ENCODE data around the gene DMWD. TPM values are rescaled to one million over a fixed set of nuclear protein-coding genes. Genes with fewer than 3 reads are reported as not detected.

DMWD gene
- total RNA-seq, 2 donors from 2014 or later, result 29.1 to 43.6 TPM

DNA sequence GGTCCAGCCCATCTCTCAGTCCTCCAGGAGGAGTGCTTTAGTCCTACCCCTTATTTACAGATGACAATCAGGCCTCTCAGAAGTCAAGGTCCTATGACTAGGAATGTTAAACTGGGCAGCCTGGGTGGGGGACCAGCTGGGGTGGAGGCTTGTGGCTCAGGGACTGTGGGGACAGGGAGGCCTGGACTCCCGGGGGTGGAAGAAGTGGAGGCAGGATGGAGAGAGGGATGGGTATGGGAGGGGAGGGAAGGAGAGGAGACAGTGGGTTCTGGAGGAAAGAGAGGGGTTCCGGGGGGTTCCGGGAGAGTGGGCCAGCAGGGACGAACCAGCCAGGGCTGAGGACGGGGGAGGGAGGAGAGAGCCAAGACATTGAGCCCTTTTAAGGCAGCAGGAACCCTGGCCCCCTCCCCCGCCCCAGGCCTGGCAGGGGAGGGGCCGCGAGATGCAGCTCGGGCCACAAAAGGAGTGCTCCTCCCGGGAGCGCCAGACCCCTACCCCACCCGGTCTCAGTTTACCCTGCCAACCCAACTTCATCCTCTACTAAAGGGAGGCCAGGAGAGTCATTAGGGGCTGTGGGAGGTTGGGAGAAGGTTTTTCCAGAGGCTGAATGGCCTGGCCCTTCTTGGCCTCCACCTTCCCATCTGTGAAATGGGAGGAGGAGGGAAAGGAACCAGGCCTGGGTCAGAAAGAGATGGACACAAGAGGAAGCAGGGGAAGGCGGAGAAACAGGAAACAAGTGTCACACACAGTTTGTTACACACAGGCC is 12.0 kb downstream of the DMWD start:
- Histone ChIP-seq H3K9ac (ENCODE audit: low read depth in 2 of 2, low read length in 2 of 2) (peak overlapping the region; percentile 38 to 53), H3K9me3 (no peaks in the 10 kb centered on the region), H3K36me3 (no peaks in the 10 kb centered on the region), H3K4me3 (peak overlapping the region; percentile 18), H3K27ac (no peak overlapping the region), H3K4me1 (no peaks in the 10 kb centered on the region), H3K27me3 (no peaks in the 10 kb centered on the region)
- intact Hi-C loops (cut with DNase I), result no loop called here
- DNase-seq, result no peak
- TF ChIP-seq, protein P1, sequence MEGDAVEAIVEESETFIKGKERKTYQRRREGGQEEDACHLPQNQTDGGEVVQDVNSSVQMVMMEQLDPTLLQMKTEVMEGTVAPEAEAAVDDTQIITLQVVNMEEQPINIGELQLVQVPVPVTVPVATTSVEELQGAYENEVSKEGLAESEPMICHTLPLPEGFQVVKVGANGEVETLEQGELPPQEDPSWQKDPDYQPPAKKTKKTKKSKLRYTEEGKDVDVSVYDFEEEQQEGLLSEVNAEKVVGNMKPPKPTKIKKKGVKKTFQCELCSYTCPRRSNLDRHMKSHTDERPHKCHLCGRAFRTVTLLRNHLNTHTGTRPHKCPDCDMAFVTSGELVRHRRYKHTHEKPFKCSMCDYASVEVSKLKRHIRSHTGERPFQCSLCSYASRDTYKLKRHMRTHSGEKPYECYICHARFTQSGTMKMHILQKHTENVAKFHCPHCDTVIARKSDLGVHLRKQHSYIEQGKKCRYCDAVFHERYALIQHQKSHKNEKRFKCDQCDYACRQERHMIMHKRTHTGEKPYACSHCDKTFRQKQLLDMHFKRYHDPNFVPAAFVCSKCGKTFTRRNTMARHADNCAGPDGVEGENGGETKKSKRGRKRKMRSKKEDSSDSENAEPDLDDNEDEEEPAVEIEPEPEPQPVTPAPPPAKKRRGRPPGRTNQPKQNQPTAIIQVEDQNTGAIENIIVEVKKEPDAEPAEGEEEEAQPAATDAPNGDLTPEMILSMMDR (IDR thresholded peaks at IDR 0.05), result no peak

DNA sequence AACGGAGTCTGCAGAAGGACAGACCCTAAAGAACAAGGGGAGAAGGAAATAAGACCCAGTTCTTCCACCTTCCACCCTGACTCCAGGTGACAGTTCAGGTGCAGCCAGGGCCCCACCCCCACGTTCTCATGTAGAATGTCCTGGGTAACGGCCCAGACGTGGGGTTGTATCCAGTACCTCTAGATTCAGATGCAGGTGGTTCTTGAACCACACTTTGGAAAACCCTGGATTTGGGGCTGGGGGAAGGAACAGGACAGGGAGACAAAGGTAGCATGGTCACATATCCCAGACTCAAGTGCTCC is 12.5 kb downstream of the DMWD start:
- Histone ChIP-seq H3K4me3 (no peak overlapping the region), H3K27me3 (no peaks in the 10 kb centered on the region), H3K9ac (ENCODE audit: low read depth in 2 of 2, low read length in 2 of 2) (peak overlapping the region in 1 of 2 donors; percentile 16), H3K36me3 (no peaks in the 10 kb centered on the region), H3K9me3 (no peaks in the 10 kb centered on the region), H3K27ac (no peak overlapping the region), H3K4me1 (no peaks in the 10 kb centered on the region)
- intact Hi-C loops (cut with DNase I), result no loop called here
- TF ChIP-seq, protein P1 (IDR thresholded peaks at IDR 0.05), result no peak
- no peak for DNase-seq

DNA sequence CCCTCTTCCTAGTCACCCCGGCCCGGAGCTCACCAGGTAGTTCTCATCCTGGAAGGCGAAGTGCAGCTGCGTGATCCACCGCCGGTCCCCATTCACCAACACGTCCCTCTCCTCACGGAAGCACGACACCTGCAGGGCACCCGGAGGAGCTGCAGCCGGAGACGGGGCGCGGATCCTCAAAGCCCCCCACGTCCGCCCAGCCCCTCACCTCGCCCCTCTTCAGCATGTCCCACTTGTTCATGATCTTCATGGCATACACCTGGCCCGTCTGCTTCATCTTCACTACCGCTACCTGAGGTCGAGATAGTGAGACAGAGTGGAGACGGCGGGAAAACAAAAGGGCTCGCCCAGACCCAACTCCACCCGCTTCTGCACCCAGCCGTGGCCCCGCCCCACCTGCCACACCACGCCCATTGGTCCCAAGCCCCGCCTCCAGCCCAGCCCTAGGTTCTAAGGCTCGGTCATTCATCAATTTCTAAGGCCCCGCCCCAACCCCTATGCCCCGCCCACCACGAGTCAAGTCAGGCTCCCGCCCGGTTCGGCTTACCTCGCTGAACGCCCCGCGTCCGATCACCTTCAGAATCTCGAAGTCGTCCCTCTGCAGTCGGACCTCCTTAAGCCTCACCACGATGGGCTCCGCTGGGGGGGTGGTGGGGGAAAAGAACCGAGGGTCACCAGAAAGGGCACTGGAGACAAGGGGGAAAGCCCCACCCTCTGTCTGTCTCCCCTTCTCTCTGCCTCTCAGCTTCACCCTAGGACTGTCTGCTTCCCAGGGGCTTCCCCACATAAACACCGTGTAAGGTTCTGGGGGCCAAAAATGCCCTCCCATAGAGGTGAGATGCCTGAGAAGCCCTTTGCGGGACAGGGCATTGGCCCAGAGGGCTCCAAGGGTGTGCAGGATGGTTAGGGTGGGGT is 13.2 kb downstream of the DMWD start:
- peak overlapping the region; percentile 27 for H3K4me3 ChIP-seq
- H3K9ac ChIP-seq (ENCODE audit: low read depth in 2 of 2, low read length in 2 of 2), result peak overlapping the region; percentile 37 to 58
- H3K36me3 ChIP-seq, result no peaks in the 10 kb centered on the region
- H3K4me1 ChIP-seq, result no peaks in the 10 kb centered on the region
- H3K9me3 ChIP-seq, result no peaks in the 10 kb centered on the region
- H3K27me3 ChIP-seq, result no peaks in the 10 kb centered on the region
- H3K27ac ChIP-seq, result no peak overlapping the region
- TF ChIP-seq, protein P1 (IDR thresholded peaks at IDR 0.05), result peak; percentile 77
- intact Hi-C loops (cut with DNase I), result no loop called here
- DNase-seq, result peak; percentile 98

DNA sequence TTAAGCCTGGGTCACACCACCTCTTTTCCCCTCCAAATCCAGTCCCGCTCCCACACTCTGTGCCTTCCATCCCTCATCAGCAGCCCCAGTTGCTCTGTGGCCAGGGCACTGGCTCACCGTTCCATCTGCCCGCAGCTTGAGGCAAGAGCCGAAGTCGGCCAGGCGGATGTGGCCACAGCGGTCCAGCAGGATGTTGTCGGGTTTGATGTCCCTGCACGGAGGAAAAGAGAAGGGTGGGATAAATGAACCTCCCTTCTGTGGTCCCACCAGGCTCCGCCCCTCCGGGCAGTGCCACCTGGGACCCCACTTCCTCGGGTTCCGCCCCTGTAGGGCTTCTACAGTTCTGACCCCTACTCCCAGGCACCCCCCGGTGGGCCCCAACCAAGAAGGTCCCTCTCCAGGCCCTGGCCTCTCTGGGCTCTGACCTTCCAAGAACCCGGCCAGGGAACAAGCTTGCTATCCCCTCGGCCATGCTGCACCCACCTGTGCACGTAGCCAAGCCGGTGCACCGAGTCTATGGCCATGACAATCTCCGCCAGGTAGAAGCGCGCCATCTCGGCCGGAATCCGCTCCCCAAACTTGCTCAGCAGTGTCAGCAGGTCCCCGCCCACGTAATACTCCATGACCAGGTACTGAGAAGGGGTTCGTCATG is 14.5 kb downstream of the DMWD start:
- no peak overlapping the region for H3K4me3 ChIP-seq

More for the DNA sequence above, 14.5 kb downstream of the DMWD start:
- Histone ChIP-seq H3K9ac (ENCODE audit: low read depth in 2 of 2, low read length in 2 of 2) (no peak overlapping the region), H3K9me3 (no peaks in the 10 kb centered on the region), H3K36me3 (no peaks in the 10 kb centered on the region), H3K27me3 (no peaks in the 10 kb centered on the region), H3K27ac (no peak overlapping the region), H3K4me1 (no peaks in the 10 kb centered on the region)
- intact Hi-C loops (cut with DNase I), result no loop called here
- no peak for DNase-seq
- TF ChIP-seq, protein P1 (IDR thresholded peaks at IDR 0.05), result no peak

All from colonic mucosa (tissue), 4 donors.